Femur (tissue), 1 donor: ENCODE results near the gene IRF7.

Experiments used
- DNase-seq: peaks from one replicate; pipeline ENCODE4 v3.0.0-alpha.2; 2017

Gene IRF7

GRCh38 chr11:563066-563811, 52.5 kb downstream of the IRF7 start:
- no peak for DNase-seq
